AG04449 (cell line): ENCODE results near the gene KRT83.

Experiments
- CTCF ChIA-PET: fragments of 350-600 bp; formaldehyde crosslinking; extraction: SDS; loops from one replicate; lab custom pipeline; 2021; ENCODE audit warnings: antibody characterized with exemption; lab: Yijun Ruan, JAX
- POLR2A ChIA-PET: fragments of 400-600, 350-600 bp; formaldehyde crosslinking; extraction: SDS; loops from one replicate; lab custom pipeline; 2020; ENCODE audit warnings: antibody characterized with exemption, inconsistent platforms; lab: Yijun Ruan, JAX
- DNase-seq: peaks from one replicate; pipeline ENCODE4 v3.0.0-alpha.2; 2010; ENCODE audit warnings: low read depth, low spot score
- H3K4me3 ChIP-seq: 2 replicates; pipeline ENCODE4 v1.5.1; 2011; ENCODE audit warnings: low read depth, mild to moderate bottlenecking, control low read depth, low read length
- TF ChIP-seq, protein P1 (sequence below): IDR thresholded peaks from one replicate; pipeline ENCODE4 v1.5.1; 2011; ENCODE audit warnings: mild to moderate bottlenecking, moderate library complexity, low read length, control low read depth, inconsistent platforms; ENCODE audit not compliant: insufficient read depth; ENCODE audit errors: missing control alignments

The KRT83 gene

DNA sequence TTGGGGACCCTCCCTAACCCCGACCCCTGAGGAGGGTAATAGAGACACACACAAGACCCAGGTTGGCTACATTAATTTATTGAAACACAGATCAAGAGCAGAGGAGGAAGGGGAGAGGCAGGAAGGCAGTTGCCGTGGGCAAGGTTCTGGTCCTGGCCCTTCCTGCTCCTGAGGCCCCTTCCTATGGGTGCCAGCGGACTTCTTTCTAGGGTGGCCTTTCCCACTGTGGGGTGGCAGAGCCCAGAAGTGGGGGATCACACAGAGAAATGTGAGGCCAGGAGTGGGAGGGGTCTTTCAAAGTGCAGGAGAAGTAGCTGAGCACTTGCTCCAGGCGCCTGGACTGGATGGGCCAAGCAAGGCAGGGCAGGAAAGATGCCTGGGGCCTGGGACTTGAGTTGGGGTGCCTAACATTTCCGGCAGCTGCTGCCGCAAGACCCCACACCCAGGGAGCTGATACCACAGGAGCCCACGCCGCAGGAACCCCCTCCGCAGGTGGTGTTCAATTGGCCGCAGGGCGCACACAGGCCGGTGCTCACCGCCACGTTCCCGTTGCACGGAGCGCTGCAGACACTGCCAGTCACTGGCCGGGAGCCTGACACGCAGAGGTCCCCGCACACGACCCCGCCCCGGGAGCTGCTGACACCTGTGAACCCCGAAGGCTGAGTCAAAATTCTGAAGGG, 35.2 kb downstream of the KRT83 start:
- ChIA-PET POLR2A (interaction anchor here (1.1 kb wide), 1 partner anchor 139 kb away, joined by 3 read pairs; no protein-coding TSS in a partner anchor), CTCF (interaction anchor here (0.6 to 10.7 kb wide), 10 partner anchors 9 to 594 kb away, joined by 3 to 100 read pairs (median 4); no protein-coding TSS in a partner anchor)
- DNase-seq: no peak
- TF ChIP-seq, protein P1, sequence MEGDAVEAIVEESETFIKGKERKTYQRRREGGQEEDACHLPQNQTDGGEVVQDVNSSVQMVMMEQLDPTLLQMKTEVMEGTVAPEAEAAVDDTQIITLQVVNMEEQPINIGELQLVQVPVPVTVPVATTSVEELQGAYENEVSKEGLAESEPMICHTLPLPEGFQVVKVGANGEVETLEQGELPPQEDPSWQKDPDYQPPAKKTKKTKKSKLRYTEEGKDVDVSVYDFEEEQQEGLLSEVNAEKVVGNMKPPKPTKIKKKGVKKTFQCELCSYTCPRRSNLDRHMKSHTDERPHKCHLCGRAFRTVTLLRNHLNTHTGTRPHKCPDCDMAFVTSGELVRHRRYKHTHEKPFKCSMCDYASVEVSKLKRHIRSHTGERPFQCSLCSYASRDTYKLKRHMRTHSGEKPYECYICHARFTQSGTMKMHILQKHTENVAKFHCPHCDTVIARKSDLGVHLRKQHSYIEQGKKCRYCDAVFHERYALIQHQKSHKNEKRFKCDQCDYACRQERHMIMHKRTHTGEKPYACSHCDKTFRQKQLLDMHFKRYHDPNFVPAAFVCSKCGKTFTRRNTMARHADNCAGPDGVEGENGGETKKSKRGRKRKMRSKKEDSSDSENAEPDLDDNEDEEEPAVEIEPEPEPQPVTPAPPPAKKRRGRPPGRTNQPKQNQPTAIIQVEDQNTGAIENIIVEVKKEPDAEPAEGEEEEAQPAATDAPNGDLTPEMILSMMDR: no peak
- H3K4me3 ChIP-seq: no peak overlapping the region

DNA sequence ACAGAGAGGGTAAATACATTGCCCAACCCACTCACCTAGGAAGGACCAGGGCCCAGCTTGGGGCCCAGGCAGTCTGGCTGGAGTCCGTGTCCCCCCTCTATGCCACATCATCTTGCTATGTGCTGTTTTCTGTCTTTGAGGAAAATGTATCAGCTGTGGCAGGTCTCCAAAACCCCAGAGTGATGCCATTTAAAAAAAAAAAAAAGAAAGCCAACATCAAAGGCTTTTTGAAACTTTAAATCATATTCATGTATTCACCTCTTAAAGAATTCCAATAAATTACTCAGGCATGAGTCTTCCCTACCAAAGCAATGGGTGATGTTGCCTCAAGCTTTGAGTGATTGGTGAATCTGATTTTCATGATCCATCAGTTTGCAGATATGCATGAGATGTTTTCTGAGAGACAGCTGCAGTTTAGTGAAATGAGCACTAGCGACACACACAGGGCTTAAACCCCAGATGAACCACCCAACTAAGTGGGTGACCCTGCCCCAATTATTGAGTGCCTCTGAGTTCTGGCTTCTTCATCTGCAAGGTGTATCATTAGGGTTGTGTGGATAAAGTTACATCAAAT, 35.9 kb downstream of the KRT83 start:
- POLR2A ChIA-PET: no interaction called here
- TF ChIP-seq, protein P1: no peak
- CTCF ChIA-PET: interaction anchor here (0.6 to 10.7 kb wide), 11 partner anchors 9 to 594 kb away, joined by 3 to 100 read pairs (median 4); no protein-coding TSS in a partner anchor
- H3K4me3 ChIP-seq: no peak overlapping the region
- no peak for DNase-seq

DNA sequence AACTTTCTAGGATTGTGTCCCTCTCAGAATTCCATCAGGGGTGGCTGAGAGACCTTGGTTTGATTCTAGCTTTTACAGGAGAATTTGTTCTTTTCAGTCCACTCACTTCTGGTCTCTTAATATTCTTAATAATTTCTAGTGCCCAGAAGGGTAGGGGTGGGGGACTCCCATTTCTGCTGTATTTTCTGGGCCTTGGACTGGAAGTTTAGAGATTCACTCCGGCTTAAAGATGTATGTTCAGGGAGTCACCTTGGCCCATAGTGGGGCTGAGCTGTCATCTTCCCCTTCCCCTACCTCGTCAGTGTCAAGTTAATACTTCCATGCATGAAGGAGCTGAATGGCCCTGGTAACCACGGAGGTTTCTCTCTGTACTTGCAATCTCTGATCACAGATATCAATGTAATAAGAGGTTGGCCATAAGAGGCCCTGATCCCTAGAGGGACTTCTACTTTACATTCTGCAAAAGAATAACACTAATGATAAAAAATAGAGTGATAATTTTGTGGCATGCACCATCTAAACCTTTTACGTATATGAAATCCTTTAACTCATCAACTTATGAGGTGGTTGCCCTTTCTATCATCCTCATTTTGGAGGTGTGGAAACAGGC, 36.5 kb downstream of the KRT83 start:
- CTCF ChIA-PET: interaction anchor here (0.8 to 10.7 kb wide), 12 partner anchors 9 to 595 kb away, joined by 3 to 100 read pairs (median 4); no protein-coding TSS in a partner anchor
- TF ChIP-seq, protein P1: no peak
- H3K4me3 ChIP-seq: no peak overlapping the region
- POLR2A ChIA-PET: no interaction called here
- no peak for DNase-seq

DNA sequence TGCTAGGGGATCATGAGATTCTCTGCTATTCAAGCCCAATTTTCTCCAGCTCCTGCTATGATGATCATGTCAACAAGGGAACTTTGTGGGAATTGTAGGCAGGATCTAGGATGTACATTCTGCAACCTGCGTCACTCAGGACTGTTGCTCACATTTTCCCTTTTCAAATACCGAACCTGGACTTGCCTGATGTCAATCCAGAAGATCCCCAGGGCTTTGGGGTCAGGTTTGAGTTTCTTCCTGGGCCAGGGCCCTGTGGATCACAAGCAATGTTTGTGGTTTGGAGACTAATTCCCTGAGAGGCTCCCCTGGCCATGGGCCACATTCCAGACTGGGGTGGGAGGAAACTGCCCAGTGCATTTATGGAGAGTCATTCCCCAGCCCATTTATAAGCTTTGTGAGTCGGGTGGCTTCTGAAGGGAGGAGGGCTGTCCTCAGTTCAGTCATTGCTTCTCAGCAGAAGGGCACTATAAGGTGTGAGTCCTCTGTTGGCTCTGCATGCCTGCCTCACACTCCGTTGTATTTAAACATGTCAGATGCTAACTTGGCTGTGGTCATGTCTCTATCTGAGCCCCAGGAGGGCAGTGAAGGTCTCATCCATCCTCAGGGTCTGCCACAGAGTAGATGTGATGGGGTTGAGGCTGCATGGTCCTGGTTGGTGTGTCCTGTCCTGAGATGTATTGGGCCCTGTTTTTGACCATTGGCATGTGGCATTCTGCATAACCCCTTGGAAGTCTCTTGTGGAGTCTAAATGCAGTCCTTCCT, 40.2 kb downstream of the KRT83 start:
- peak; percentile 96 for DNase-seq
- CTCF ChIA-PET: interaction anchor here (0.9 to 10.7 kb wide), 14 partner anchors 12 to 599 kb away, joined by 3 to 146 read pairs (median 28); no protein-coding TSS in a partner anchor
- no peak overlapping the region for H3K4me3 ChIP-seq

DNA sequence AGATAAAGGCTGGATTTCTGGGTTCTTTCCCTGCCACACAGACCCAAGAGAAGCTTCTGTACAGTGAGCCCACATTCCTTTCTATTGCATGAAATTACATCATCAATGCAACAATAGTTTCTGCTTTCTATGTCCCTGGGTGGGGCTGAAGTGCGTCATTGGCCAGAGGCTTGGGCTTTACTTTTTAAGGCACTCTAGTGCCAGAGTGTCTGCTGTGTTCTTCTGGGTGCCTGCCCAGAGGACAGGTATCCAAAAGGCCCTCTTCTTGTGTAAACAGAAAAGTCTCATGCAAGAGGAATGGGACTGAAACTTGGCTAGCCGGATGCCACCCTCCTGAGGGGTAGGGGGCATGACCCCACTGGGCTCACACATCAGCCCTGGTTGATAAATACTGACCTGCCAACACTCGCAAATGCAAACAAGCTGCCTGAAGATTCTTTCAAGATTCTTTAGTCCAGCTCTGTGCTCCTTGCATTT, 40.8 kb downstream of the KRT83 start:
- no peak overlapping the region for H3K4me3 ChIP-seq
- ChIA-PET POLR2A (interaction anchor here (1.0 to 1.5 kb wide), 3 partner anchors 27 to 56 kb away, joined by 3 to 5 read pairs (median 3); no protein-coding TSS in a partner anchor), CTCF (interaction anchor here (0.9 to 10.7 kb wide), 21 partner anchors 12 to 600 kb away, joined by 3 to 146 read pairs (median 17); partner anchors contain the start of gene KRT7)
- TF ChIP-seq, protein P1: no peak
- peak; percentile 83 for DNase-seq

More for the DNA sequence above, 40.2 kb downstream of the KRT83 start:
- TF ChIP-seq, protein P1: no peak
- POLR2A ChIA-PET: interaction anchor here (0.8 to 1.5 kb wide), 5 partner anchors 13 to 132 kb away, joined by 3 to 5 read pairs (median 3); no protein-coding TSS in a partner anchor
